GM10266 (cell line): ENCODE results near the gene ENPP1.

ENCODE experiments used
- DNase-seq: peaks from one replicate; pipeline ENCODE4 v3.0.0; 2012; ENCODE audit errors: extremely low spot score
- CTCF ChIP-seq: IDR thresholded peaks from 2 replicates; pipeline ENCODE4 v1.5.1; 2012; ENCODE audit warnings: mild to moderate bottlenecking, low read depth; ENCODE audit not compliant: control insufficient read depth, insufficient read depth; ENCODE audit errors: missing control alignments

The ENPP1 gene

GRCh38 chr6:131807644-131808459, at the start of gene ENPP1:
TSS of gene ENPP1 (plus strand) at chr6:131808020. CDS start at chr6:131808036, 16 bp downstream.
- peak; percentile 38 for DNase-seq
- TF ChIP-seq CTCF, result no peak

GRCh38 chr6:131758920-131759319, 48.9 kb upstream of the ENPP1 start:
- DNase-seq, result no peak
- TF ChIP-seq CTCF, result no peak

GRCh38 chr6:131761060-131761761, 46.6 kb upstream of the ENPP1 start:
- DNase-seq, result no peak
- TF ChIP-seq CTCF, result no peak

- no peak for TF ChIP-seq CTCF
- no peak for DNase-seq
Observed at GRCh38 chr6:131761762-131762067, 46.1 kb upstream of the ENPP1 start.

GRCh38 chr6:131762984-131763383, 44.8 kb upstream of the ENPP1 start:
- no peak for DNase-seq
- TF ChIP-seq CTCF, result no peak

- DNase-seq, result no peak
- TF ChIP-seq CTCF, result no peak
Observed at GRCh38 chr6:131763749-131764148, 44.1 kb upstream of the ENPP1 start.

- no peak for DNase-seq
Observed at GRCh38 chr6:131764350-131764749, 43.5 kb upstream of the ENPP1 start.

More at GRCh38 chr6:131764350-131764749, 43.5 kb upstream of the ENPP1 start:
- no peak for TF ChIP-seq CTCF
